NCI-H1417 treated with DMSO at 0.1 percent for 48 hours (cell line): ENCODE results near the gene CDC14A.

Source experiments
- DNase-seq: peaks from one replicate; lab custom pipeline; 2025; lab: John Stamatoyannopoulos, UW

Gene CDC14A

GRCh38 chr1:100448366-100448765, 96.1 kb downstream of the CDC14A start:
- DNase-seq, result peak; percentile 33

DNA sequence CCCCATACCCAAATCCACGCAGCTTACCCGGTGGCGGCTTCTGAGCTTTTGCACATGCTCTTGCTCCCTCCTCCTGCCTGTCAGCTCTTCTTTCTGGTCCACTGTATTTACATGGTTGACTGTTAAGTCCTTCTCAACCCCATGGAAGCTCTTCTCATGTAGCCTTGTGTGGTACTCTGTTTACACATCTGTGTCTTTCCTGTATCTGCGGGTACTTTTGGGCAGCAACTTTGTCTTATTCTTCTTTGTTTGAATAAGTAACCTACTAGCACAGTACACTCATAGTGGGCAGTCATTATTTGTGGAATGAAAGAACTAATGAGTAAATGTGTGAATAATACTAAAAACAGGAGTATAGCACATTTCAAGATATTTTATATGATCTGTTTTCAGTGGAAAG, 97.2 kb downstream of the CDC14A start:
- DNase-seq, result no peak

DNA sequence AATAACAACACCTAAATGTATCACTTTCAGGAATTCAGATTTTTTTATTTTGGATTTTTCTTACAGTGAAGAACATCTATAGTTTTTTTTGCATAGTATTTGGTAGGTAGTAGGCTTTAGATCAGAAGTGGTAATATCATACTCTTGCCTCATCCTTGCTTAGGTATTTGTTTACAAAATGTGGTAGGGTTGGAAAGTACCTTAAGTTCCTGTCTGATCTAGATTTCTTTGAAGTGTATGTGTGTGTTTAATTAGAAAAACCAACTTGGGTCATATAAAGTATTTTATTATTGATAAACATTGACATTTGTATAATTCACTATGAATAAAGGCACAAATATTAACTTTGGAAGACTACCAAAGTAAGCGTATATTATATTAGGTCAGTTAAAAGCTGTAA, 100.3 kb downstream of the CDC14A start:
- DNase-seq, result no peak

DNA sequence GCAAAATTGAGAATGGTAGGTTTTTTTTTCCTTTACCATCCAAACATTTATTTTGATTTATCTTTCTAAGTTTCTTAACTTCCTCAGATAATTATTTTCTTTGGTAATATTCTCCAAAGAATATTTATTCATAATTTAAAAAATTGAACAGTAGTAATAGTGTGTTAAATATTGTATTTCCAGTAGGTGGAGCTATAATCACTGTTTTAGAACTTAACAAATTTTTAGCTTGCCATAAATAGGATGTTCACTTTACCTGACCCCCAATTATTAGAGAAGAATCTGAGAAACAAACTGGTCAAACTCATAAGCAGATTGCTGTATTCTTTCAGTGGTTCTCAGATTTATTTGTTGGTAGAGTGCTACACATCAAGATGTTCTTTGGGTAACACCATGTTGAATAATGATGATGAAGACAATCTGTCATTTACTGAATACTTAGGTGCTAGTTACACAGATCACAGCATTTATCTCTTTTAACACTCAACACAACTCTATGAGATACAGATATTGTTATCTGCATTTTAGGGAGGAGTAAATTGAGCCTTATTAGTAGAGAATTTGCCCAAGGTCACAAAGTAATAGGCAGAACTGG, 103.3 kb downstream of the CDC14A start:
- DNase-seq, result no peak

GRCh38 chr1:100456880-100457279, 104.6 kb downstream of the CDC14A start:
- DNase-seq, result no peak

DNA sequence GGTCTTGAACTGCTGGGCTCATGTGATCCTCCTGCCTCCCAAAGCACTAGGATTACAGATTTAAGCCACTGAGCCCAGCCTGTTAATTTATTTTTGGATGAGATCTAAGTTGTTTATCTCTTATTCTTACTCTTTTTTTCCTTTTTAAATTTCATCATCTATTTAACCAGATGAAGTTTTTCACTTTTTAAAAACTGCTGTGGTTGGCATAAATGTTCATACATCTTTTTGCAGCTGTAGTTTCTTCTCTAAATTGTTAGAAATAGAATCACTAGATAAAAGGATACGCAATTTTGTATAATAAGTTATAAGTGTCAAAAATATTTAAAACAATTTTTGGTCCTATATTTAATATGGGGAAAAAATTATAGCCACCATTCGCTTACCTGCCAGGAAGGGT, 105.4 kb downstream of the CDC14A start:
- DNase-seq, result no peak

- DNase-seq, result no peak
Observed at GRCh38 chr1:100458661-100459357, 106.5 kb downstream of the CDC14A start.

DNA sequence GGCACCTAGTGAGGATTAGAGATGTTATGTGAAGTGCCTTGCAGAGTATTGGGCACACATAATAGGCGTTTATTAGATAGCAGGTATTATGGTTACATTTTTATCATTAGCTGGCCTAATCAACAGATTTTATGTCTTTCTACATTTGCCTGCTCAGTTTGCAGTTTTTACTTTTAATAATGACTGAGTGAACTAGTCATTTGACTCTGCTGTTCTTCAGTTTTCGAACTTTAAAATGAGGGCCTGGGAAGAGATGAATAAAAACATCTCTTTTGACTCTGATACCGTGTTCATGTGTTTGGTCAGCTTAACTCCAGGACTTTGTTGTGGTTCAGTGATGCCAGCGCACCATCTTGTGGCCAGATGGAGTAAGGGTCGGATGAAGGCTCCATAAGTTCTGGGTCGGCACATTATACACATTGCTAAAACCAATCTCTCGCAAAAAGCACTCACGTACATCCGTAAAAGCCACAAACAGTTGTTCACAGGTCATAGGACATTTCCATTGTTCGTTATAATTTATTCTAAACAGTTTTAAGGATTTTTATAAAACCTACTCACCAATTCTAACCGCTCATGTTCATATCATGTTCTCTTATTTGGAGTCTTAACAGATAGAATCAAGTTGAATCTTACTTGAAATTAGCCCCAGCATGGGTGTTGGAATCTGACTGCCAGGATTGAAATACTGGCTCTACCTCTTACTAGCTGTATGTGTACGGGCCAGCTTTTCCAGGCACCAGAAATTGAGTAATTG, 107.2 kb downstream of the CDC14A start:
- peak; percentile 51 for DNase-seq

DNA sequence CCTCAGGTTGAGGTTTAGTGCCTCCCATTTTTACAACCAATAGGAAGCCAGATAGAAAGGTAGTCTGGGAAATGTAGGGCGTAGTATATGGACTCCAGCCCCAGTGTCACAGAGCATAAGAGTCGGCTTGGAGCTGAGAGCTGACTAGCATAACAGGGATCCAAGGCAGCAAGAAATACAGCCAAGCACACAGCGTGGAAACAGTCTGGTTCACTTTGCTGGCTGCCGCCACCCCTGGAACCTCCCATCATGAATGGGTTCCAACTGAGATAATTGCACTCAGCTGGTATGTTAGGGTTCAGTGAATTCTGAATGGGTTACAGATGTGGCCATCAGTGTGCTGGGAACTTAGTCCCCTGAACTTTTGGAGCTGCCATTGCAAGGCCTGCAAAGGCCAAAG, 108.9 kb downstream of the CDC14A start:
- no peak for DNase-seq

DNA sequence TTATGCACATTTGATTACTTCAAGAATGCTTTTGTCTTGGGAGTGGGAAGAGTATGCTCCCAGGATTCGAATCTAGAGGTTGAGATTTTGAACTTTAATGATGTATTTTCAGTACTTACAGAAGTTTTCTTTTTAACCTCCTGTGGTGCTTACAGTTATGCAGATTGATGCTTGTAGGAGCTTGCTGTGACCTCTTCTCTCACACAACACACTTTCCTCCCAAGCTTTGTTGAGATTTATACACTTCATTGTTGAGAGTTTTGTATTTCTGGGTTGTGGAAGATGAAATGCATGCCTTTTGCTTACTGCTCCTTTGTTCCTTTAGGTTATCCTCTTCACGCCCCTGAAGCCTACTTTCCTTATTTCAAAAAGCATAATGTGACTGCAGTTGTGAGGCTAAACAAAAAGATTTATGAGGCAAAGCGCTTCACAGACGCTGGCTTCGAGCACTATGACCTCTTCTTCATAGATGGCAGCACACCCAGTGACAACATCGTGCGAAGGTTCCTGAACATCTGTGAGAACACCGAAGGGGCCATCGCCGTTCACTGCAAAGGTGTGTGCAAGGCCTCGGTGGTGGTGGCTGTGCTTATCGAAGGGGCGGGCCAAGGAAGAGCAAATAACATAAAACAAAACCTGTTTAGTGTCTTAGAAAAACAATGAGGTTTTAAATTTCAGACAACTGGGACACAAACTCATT, 110.2 kb downstream of the CDC14A start:
- DNase-seq, result no peak

- DNase-seq, result no peak
Observed at GRCh38 chr1:100463791-100464424, 111.6 kb downstream of the CDC14A start.

DNA sequence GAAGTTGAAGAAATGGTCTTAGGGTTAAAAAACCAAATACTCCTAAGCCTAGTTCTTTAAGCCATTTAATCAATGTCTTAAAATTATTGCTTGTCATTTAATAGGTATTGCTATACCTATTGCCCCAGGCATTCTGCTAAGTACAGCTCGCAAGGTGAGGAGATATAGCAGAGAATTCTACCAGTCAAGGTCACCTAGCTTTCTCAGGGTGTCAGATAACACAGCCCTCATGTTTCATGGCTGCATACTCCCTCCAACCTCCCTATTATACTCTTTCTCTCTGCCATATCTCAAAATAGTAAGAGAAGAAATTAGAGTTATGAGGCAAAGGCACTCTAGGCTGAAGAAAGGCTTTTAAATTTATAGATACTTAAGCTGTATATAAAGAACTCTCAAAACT, 117.3 kb downstream of the CDC14A start:
- DNase-seq, result no peak

GRCh38 chr1:100474834-100475233, 122.5 kb downstream of the CDC14A start:
- DNase-seq, result no peak

DNA sequence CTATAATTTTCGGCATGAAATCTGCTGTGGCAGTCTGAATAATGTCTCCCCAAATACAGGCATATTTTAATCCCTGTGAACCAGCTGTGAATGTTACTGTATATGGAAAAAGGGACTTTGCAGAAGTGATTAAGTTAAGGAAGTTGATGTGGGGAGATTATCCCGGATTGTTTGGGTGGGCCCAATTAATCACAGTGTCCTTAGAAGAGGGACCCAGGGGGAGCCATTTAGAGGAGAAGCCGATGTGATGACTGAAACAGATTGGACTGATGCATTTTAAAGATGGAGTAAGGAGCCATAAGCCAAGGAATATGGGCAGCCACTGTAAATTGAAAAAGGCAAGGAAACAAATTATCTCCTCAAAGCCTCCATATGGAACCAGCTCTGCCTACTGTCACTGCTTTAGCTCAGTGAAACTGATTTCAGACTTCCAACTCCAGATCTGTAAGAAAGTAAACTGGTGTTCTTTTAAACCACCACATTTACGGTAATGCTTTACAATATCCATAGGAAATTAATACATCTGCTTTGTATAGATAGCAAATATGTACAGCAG, 124.5 kb downstream of the CDC14A start:
- no peak for DNase-seq

GRCh38 chr1:100478816-100479215, 126.5 kb downstream of the CDC14A start:
- no peak for DNase-seq

DNA sequence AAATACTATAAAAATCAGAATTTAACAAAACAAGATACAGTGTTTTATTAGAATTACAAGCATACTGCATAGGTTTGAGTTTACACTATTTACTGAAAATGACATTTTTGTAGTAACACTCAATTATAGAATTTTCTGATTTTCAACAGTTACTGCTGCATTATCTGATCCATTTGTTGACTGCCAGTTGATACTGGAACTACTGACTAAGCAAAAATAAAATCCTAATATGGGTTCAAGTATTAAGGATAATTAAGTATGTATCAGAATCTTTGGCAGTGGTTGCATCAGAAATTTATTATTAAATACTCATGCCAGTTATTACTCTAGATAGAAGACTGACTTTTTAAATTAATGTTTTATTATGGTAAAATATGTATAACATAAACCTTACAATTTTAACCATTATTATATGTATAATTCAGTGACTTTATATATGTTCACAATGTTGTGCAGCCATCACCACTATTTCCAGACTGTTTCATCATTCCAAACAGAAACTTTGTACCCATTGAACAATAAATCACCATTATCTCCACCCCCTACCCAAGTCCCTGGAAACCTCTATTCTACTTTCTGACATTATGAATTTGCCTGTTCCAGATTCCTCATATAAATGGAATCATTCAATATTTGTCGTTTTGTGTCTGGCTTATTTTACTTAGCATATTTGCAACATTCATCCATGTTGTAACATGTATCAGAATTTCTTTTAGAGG, 127.5 kb downstream of the CDC14A start:
- DNase-seq, result no peak

- DNase-seq, result no peak
Observed at GRCh38 chr1:100481303-100481702, 129.0 kb downstream of the CDC14A start.

DNA sequence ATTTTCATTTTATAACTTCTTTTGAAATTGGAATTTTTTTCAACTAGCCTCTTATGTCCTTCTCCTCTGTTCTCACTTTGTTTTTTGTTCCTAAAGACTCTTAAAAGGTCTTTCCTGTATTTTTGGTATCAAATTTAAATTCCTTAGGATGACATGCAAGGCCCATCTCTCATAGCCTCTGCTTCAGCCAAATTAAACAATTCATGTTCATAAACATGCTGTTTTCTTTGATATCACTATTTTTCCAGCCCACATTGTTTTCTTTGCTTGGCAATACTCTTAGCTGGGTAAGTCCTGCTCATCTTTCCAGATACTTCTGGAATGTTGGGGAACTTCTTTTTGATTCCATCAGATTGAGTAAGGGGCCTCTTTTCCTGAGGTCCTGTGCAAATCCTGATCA, 129.9 kb downstream of the CDC14A start:
- no peak for DNase-seq

- no peak for DNase-seq
Observed at GRCh38 chr1:100482748-100483147, 130.4 kb downstream of the CDC14A start.

- no peak for DNase-seq
Observed at GRCh38 chr1:100483230-100483629, 130.9 kb downstream of the CDC14A start.

GRCh38 chr1:100485855-100486258, 133.6 kb downstream of the CDC14A start:
- no peak for DNase-seq
